ENCODE data around the gene KIAA0319L. TPM values are rescaled to one million over a fixed set of nuclear protein-coding genes. Genes with fewer than 3 reads are reported as not detected.
A peak's percentile ranks its signal among the peaks of the same experiment; 100 is the strongest.

KIAA0319L gene
- polyA plus RNA-seq, 1 donor (not counting 4 experiments of a cell fraction or from before 2014, with no cell fraction given): 23.8 TPM

- dilution Hi-C loops (cut with MboI; ENCODE audit: extremely low pct_ligation_motif_present, low sequenced_read_pairs): no loop called here
- Histone ChIP-seq H3K9me1 (ENCODE audit: control insufficient read depth, extremely low read depth, insufficient read depth, low read length) (peaks cover 2% of the 10 kb centered on the region), H3K36me3 (ENCODE audit: control insufficient read depth in 2 of 2, extremely low read depth in 1 of 2, insufficient read depth in 2 of 2, low read length in 2 of 2) (peaks cover 13 to 32% of the 10 kb centered on the region in 2 experiments), H2AFZ (ENCODE audit: control insufficient read depth, low read length) (no peak overlapping the region), H3K27ac (ENCODE audit: control insufficient read depth, insufficient read depth, low read length) (peak overlapping the region; percentile 95), H4K20me1 (ENCODE audit: control insufficient read depth, extremely low read depth, insufficient read depth, low read length) (no peaks in the 10 kb centered on the region), H3K27me3 (ENCODE audit: control insufficient read depth, extremely low read depth, insufficient read depth, low read length) (no peaks in the 10 kb centered on the region), H3K4me2 (ENCODE audit: control insufficient read depth, extremely low read depth, insufficient read depth, low read depth, low read length) (peak overlapping the region; percentile 59), H3K4me3 (ENCODE audit: control insufficient read depth in 2 of 3, extremely low read depth in 1 of 3, insufficient read depth in 2 of 3, low read depth in 1 of 3, low read length in 3 of 3) (no peak overlapping the region), H3K79me2 (ENCODE audit: control insufficient read depth, insufficient read depth, low read length) (no peaks in the 10 kb centered on the region), H3K4me1 (ENCODE audit: control insufficient read depth, extremely low read depth, insufficient read depth, low read length) (peaks cover 26% of the 10 kb centered on the region), H3K9ac (ENCODE audit: control insufficient read depth, extremely low read depth, insufficient read depth, low read length) (peak overlapping the region; percentile 77), H3K9me3 (ENCODE audit: control insufficient read depth, low read depth, low read length) (no peaks in the 10 kb centered on the region)
- no peak for TF ChIP-seq EZH2 (IDR thresholded peaks at IDR 0.05; ENCODE audit: low read length)
- no peak for TF ChIP-seq CTCF (optimal IDR thresholded peaks at IDR 0.05 in 1 of 3, IDR thresholded peaks at IDR 0.05 in 1 of 3, conservative IDR thresholded peaks at IDR 0.05 in 1 of 3; ENCODE audit: extremely low read depth in 1 of 3, insufficient read depth in 2 of 3, low read length in 3 of 3)
- FAIRE-seq: peak; percentile 46
- DNase-seq (ENCODE audit: low read depth, low spot score): peak; percentile 36
Measured at GRCh38 chr1:35448344-35448801, 108.8 kb downstream of the KIAA0319L start.

- Histone ChIP-seq H3K79me2 (ENCODE audit: control insufficient read depth, insufficient read depth, low read length) (no peaks in the 10 kb centered on the region), H4K20me1 (ENCODE audit: control insufficient read depth, extremely low read depth, insufficient read depth, low read length) (no peaks in the 10 kb centered on the region), H3K9ac (ENCODE audit: control insufficient read depth, extremely low read depth, insufficient read depth, low read length) (no peak overlapping the region), H3K36me3 (ENCODE audit: control insufficient read depth in 2 of 2, extremely low read depth in 1 of 2, insufficient read depth in 2 of 2, low read length in 2 of 2) (peaks cover 13 to 36% of the 10 kb centered on the region in 2 experiments), H3K27me3 (ENCODE audit: control insufficient read depth, extremely low read depth, insufficient read depth, low read length) (no peaks in the 10 kb centered on the region), H3K4me3 (ENCODE audit: control insufficient read depth in 2 of 3, extremely low read depth in 1 of 3, insufficient read depth in 2 of 3, low read depth in 1 of 3, low read length in 3 of 3) (no peak overlapping the region), H3K27ac (ENCODE audit: control insufficient read depth, insufficient read depth, low read length) (no peak overlapping the region), H3K4me1 (ENCODE audit: control insufficient read depth, extremely low read depth, insufficient read depth, low read length) (peaks cover 35% of the 10 kb centered on the region), H3K4me2 (ENCODE audit: control insufficient read depth, extremely low read depth, insufficient read depth, low read depth, low read length) (no peak overlapping the region), H3K9me3 (ENCODE audit: control insufficient read depth, low read depth, low read length) (no peaks in the 10 kb centered on the region), H3K9me1 (ENCODE audit: control insufficient read depth, extremely low read depth, insufficient read depth, low read length) (peaks cover 2% of the 10 kb centered on the region), H2AFZ (ENCODE audit: control insufficient read depth, low read length) (no peak overlapping the region)
- TF ChIP-seq EZH2 (IDR thresholded peaks at IDR 0.05; ENCODE audit: low read length) (no peak), CTCF (optimal IDR thresholded peaks at IDR 0.05 in 1 of 3, IDR thresholded peaks at IDR 0.05 in 1 of 3, conservative IDR thresholded peaks at IDR 0.05 in 1 of 3; ENCODE audit: extremely low read depth in 1 of 3, insufficient read depth in 2 of 3, low read length in 3 of 3) (no peak)
- DNase-seq (ENCODE audit: low read depth, low spot score): no peak
- FAIRE-seq: no peak
- dilution Hi-C loops (cut with MboI; ENCODE audit: extremely low pct_ligation_motif_present, low sequenced_read_pairs): no loop called here
Measured at GRCh38 chr1:35447278-35447677, 109.9 kb downstream of the KIAA0319L start.

All from keratinocyte (primary cell).